Neuronal stem cell (in vitro differentiated cells): ENCODE measurements around the gene TESMIN.

Experiments
- DNase-seq: peaks from one replicate; pipeline ENCODE4 v3.0.0-alpha.2; 2013; ENCODE audit warnings: low spot score
- H2AFZ ChIP-seq: one replicate; pipeline ENCODE4 v1.6.1; 2013; ENCODE audit warnings: mild to moderate bottlenecking, low read length, inconsistent platforms
- H2AK5ac ChIP-seq: 2 replicates; pipeline ENCODE4 v1.6.1; 2013; ENCODE audit warnings: low read depth, mild to moderate bottlenecking, inconsistent platforms, low read length, moderate library complexity, mixed read lengths
- H2BK120ac ChIP-seq: 2 replicates; pipeline ENCODE4 v1.6.1; 2013; ENCODE audit warnings: low read depth, mild to moderate bottlenecking, inconsistent platforms, low read length, moderate library complexity, mixed read lengths
- H2BK12ac ChIP-seq: one replicate; pipeline ENCODE4 v1.6.1; 2013; ENCODE audit warnings: low read length, inconsistent platforms
- H2BK15ac ChIP-seq: 2 replicates; pipeline ENCODE4 v1.6.1; 2013; ENCODE audit warnings: mild to moderate bottlenecking, low read length, inconsistent platforms, mixed read lengths
- H2BK5ac ChIP-seq: one replicate; pipeline ENCODE4 v1.6.1; 2013; ENCODE audit warnings: inconsistent platforms, mild to moderate bottlenecking, low read length, moderate library complexity
- H3K14ac ChIP-seq: one replicate; pipeline ENCODE4 v1.6.1; 2013; ENCODE audit warnings: low read length, inconsistent platforms
- H3K18ac ChIP-seq: 2 replicates; pipeline ENCODE4 v1.6.1; 2013; ENCODE audit warnings: low read length, inconsistent platforms
- H3K23ac ChIP-seq: 2 replicates; pipeline ENCODE4 v1.6.1; 2013; ENCODE audit warnings: low read depth, mild to moderate bottlenecking, mixed read lengths, low read length, inconsistent platforms; ENCODE audit not compliant: poor library complexity
- H3K27ac ChIP-seq: replicated peaks from 3 replicates; pipeline ENCODE4 v1.5.1; 2013; ENCODE audit warnings: low read length, inconsistent platforms
- H3K27me3 ChIP-seq, 3 experiments: 2 replicates each; pipeline ENCODE4 v1.6.1; 2013; ENCODE audit warnings: low read length in 3 of 3, mild to moderate bottlenecking in 2 of 3, inconsistent platforms in 1 of 3, low read depth in 1 of 3, mixed read lengths in 1 of 3, moderate library complexity in 1 of 3; ENCODE audit not compliant: control insufficient read depth in 3 of 3, insufficient read depth in 3 of 3
- H3K36me3 ChIP-seq, 2 donors: replicated peaks in 1 of 2; 2 replicates each; pipeline ENCODE4 v1.6.1; 2013; ENCODE audit warnings: low read length in 2 of 2; ENCODE audit not compliant: control insufficient read depth in 2 of 2, insufficient read depth in 2 of 2
- H3K4ac ChIP-seq: 2 replicates; pipeline ENCODE4 v1.6.1; 2013; ENCODE audit warnings: inconsistent platforms, mild to moderate bottlenecking, low read length, moderate library complexity
- H3K4me1 ChIP-seq, 2 donors: 1 replicate in 1 of 2; 2 replicates in 1 of 2; pipeline ENCODE4 v1.6.1; 2013; ENCODE audit warnings: low read length in 2 of 2, low read depth in 1 of 2; ENCODE audit not compliant: control insufficient read depth in 2 of 2, insufficient read depth in 1 of 2
- H3K4me2 ChIP-seq: one replicate; pipeline ENCODE4 v1.6.1; 2013; ENCODE audit warnings: mild to moderate bottlenecking, low read length, inconsistent platforms; ENCODE audit not compliant: insufficient read depth, poor library complexity, severe bottlenecking
- H3K4me3 ChIP-seq, 2 donors: 2 replicates each; pipeline ENCODE4 v1.5.1; 2013; ENCODE audit warnings: low read length in 2 of 2, mild to moderate bottlenecking in 2 of 2, inconsistent platforms in 1 of 2, moderate library complexity in 1 of 2
- H3K79me1 ChIP-seq: one replicate; pipeline ENCODE4 v1.6.1; 2013; ENCODE audit warnings: low read depth, mild to moderate bottlenecking, inconsistent platforms, low read length, moderate library complexity
- H3K9ac ChIP-seq: one replicate; pipeline ENCODE4 v1.6.1; 2013; ENCODE audit warnings: mild to moderate bottlenecking, low read depth, low read length, inconsistent platforms; ENCODE audit not compliant: poor library complexity
- H3K9me3 ChIP-seq, 2 donors: replicated peaks in 1 of 2; 2 replicates each; pipeline versions ENCODE3 to v1.6.1; 2013; ENCODE audit warnings: low read length in 2 of 2, mild to moderate bottlenecking in 2 of 2, inconsistent platforms in 1 of 2, low read depth in 1 of 2, mixed read lengths in 1 of 2, moderate library complexity in 1 of 2; ENCODE audit not compliant: control insufficient read depth in 2 of 2, insufficient read depth in 1 of 2
- H4K8ac ChIP-seq: one replicate; pipeline ENCODE4 v1.6.1; 2013; ENCODE audit warnings: low read depth, mild to moderate bottlenecking, inconsistent platforms, low read length, moderate library complexity
- H4K91ac ChIP-seq: one replicate; pipeline ENCODE4 v1.6.1; 2013; ENCODE audit warnings: low read length, low read depth, mild to moderate bottlenecking, inconsistent platforms; ENCODE audit not compliant: poor library complexity
- WGBS, 2 donors: extraction: QIAGEN DNeasy Blood & Tissue Kit; methylation state at CpG; one replicate each; pipeline ENCODE4 v1.1.7; 2013; ENCODE audit warnings: missing lambda C conversion rate in 2 of 2, mixed read lengths in 1 of 2; ENCODE audit not compliant: insufficient read length in 2 of 2, insufficient replicate concordance in 1 of 2; ENCODE audit errors: extremely low coverage in 2 of 2; 5-methylcytosine and 5-hydroxymethylcytosine counted together

Gene TESMIN

DNA sequence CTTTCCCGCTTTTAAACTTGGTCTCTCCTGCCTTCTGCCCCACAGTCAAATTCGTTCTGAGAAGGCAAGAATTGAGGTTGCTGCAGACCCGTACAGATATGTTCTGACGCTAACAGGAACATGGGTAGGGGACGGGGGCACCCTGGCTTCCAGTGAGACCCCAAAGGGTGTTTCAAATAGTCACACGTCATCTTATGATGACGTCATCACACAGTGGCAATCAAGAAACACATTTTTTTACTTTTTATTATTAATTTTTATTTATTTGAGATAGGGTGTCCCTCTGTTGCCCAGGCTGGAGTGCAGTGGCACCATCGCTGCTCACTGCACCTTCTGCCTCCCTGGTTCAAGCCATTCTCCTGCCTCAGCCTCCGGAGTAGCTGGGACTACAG lies 22.9 kb upstream of the TESMIN start:
- H3K14ac ChIP-seq = no peak overlapping the region
- no CpG with 5 or more reads among the region's 9 CpGs for WGBS, 2 donors
- no peaks in the 10 kb centered on the region for H3K79me1 ChIP-seq
- no peak overlapping the region for H2BK5ac ChIP-seq
- no peak overlapping the region for H3K4me2 ChIP-seq
- H3K23ac ChIP-seq = no peak overlapping the region
- H3K4ac ChIP-seq = no peak overlapping the region
- no peak overlapping the region for H3K27ac ChIP-seq
- no peak overlapping the region for H2BK120ac ChIP-seq
- peaks cover 0 to 6% (median 0%) of the 10 kb centered on the region in 3 experiments for H3K27me3 ChIP-seq
- no peaks in the 10 kb centered on the region for H3K9me3 ChIP-seq
- no peak overlapping the region for H3K9ac ChIP-seq
- H2AFZ ChIP-seq = no peak overlapping the region
- no peak overlapping the region for H4K91ac ChIP-seq
- H2BK12ac ChIP-seq = no peak overlapping the region
- DNase-seq = no peak
- no peaks in the 10 kb centered on the region for H3K4me1 ChIP-seq
- H3K36me3 ChIP-seq = no peaks in the 10 kb centered on the region
- H3K4me3 ChIP-seq = no peak overlapping the region
- H3K18ac ChIP-seq = no peak overlapping the region
- no peak overlapping the region for H4K8ac ChIP-seq
- H2AK5ac ChIP-seq = no peak overlapping the region
- H2BK15ac ChIP-seq = no peak overlapping the region

DNA sequence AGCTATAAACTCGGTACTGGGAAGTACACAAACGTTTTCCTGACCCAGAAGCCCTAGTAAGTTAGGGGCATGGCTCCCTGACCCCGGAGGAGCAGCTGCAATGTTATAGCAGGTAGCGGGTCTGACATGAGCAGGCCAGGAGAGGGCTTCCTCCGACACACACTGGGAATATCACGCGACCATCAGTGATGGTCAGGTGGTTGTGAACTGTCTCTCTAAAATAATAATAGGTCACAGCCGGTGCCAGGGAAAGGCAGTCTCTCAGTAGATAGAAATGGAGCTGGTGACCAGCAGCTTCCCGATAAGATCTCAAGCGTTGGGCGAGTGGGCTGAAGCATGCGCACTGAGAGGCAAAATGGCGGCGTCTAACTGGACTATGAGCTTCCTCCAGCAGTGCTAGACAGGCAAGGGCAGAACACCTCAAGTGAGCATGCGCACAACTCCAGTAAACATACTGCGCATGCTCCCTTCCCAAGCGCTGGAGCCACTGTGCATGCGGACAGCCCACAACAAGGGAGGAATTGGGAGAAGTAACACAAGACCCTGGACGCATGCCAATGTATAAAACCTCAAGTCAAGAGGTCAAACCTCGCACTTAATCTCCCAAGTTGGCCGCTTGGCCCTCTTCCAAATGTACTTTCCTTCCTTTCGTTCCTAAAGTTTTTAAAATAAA lies 22.3 kb upstream of the TESMIN start:
- H2BK12ac ChIP-seq = no peak overlapping the region
- H3K18ac ChIP-seq = no peak overlapping the region
- no peak overlapping the region for H3K27ac ChIP-seq
- H2BK5ac ChIP-seq = no peak overlapping the region
- no peak for DNase-seq
- H2BK15ac ChIP-seq = no peak overlapping the region
- H3K4me3 ChIP-seq = no peak overlapping the region
- no peak overlapping the region for H2AK5ac ChIP-seq
- H3K4me2 ChIP-seq = no peak overlapping the region
- no peaks in the 10 kb centered on the region for H3K4me1 ChIP-seq
- WGBS, 2 donors = no CpG with 5 or more reads among the region's 22 CpGs
- H3K9ac ChIP-seq = no peak overlapping the region
- no peak overlapping the region for H4K91ac ChIP-seq
- H3K79me1 ChIP-seq = no peaks in the 10 kb centered on the region
- no peak overlapping the region for H3K4ac ChIP-seq
- peaks cover 0 to 6% (median 0%) of the 10 kb centered on the region in 3 experiments for H3K27me3 ChIP-seq
- no peaks in the 10 kb centered on the region for H3K36me3 ChIP-seq
- no peak overlapping the region for H2AFZ ChIP-seq
- no peak overlapping the region for H3K14ac ChIP-seq
- no peak overlapping the region for H3K23ac ChIP-seq
- no peak overlapping the region for H4K8ac ChIP-seq
- no peaks in the 10 kb centered on the region for H3K9me3 ChIP-seq
- H2BK120ac ChIP-seq = no peak overlapping the region

DNA sequence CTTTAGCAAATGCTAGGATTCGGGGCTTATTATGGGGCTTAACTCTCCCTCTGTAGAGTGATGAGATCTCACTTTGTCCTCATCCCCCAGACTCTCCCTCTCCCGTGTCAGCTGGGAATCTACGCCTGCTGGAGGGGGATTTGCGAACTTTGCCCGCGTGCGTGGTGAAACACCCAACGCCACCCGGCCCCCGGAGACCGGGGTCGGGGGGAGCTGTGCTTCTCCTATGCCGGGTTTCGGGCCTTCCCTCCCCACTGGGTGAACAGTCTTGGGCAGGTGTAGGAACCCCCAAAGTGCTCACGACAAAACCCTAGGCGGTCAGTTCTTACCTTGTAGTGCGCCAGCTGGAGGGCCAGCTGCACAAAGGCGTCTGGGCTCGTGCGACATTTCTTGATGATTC lies 21.6 kb upstream of the TESMIN start:
- Histone ChIP-seq H3K4me3 (no peak overlapping the region), H3K4me2 (no peak overlapping the region), H4K8ac (no peak overlapping the region), H2BK15ac (no peak overlapping the region), H3K18ac (no peak overlapping the region), H3K4me1 (no peaks in the 10 kb centered on the region), H4K91ac (no peak overlapping the region), H3K79me1 (no peaks in the 10 kb centered on the region), H3K36me3 (no peaks in the 10 kb centered on the region), H3K9me3 (no peaks in the 10 kb centered on the region), H3K27ac (no peak overlapping the region), H3K27me3 (peaks cover 0 to 6% (median 0%) of the 10 kb centered on the region in 3 experiments), H3K4ac (no peak overlapping the region), H2BK5ac (no peak overlapping the region), H2AK5ac (no peak overlapping the region), H3K14ac (no peak overlapping the region), H2BK12ac (no peak overlapping the region), H3K9ac (no peak overlapping the region), H2BK120ac (no peak overlapping the region), H2AFZ (no peak overlapping the region), H3K23ac (no peak overlapping the region)
- DNase-seq = no peak
- no CpG with 5 or more reads among the region's 20 CpGs for WGBS, 2 donors

DNA sequence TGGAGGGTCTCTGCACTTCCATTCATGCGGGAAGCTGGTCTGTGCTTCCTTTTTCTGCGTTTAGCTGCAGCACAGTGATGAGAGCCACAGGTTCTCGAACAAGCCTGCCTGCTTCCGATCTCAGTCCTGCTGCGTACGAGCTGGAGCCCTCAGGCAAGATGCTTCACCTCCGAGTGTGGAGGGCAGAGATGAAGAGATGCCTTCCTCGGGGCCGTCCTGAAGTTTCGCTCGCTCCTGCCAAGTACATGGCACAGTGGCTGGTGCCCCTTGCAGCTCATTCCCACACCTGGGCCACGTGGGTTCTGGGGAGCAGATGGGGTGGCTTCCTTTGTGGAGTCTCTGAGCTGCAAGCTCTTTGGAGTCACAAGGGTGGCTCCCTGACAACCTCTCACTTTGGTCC lies 19.5 kb upstream of the TESMIN start:
- H3K79me1 ChIP-seq = no peaks in the 10 kb centered on the region
- no CpG with 5 or more reads among the region's 12 CpGs for WGBS, 2 donors

More for the DNA sequence above, 19.5 kb upstream of the TESMIN start:
- Histone ChIP-seq H4K91ac (no peak overlapping the region), H3K27me3 (peaks cover 0 to 6% (median 0%) of the 10 kb centered on the region in 3 experiments), H3K9ac (no peak overlapping the region), H3K4ac (no peak overlapping the region), H3K4me2 (no peak overlapping the region), H3K14ac (no peak overlapping the region), H3K9me3 (no peaks in the 10 kb centered on the region), H3K23ac (no peak overlapping the region), H3K27ac (no peak overlapping the region), H2BK12ac (no peak overlapping the region), H3K36me3 (no peaks in the 10 kb centered on the region), H2BK5ac (no peak overlapping the region), H3K4me3 (no peak overlapping the region), H4K8ac (no peak overlapping the region), H3K18ac (peak overlapping the region; percentile 11), H3K4me1 (no peaks in the 10 kb centered on the region), H2BK120ac (no peak overlapping the region), H2AFZ (no peak overlapping the region), H2AK5ac (no peak overlapping the region), H2BK15ac (no peak overlapping the region)
- no peak for DNase-seq
